Stomach smooth muscle (tissue), 2 donors: ENCODE results near the gene EPS8L2.

Experiments used
- H3K27ac ChIP-seq: one replicate; pipeline ENCODE4 v1.7.0; 2013; ENCODE audit warnings: mild to moderate bottlenecking, low read length, inconsistent platforms
- H3K27me3 ChIP-seq, 2 donors: one replicate each; pipeline ENCODE4 v1.7.0; 2013; ENCODE audit warnings: low read length in 2 of 2; ENCODE audit not compliant: insufficient read depth in 2 of 2, control insufficient read depth in 1 of 2
- H3K36me3 ChIP-seq, 2 donors: one replicate each; pipeline ENCODE4 v1.7.0; 2013; ENCODE audit warnings: low read length in 2 of 2; ENCODE audit not compliant: control insufficient read depth in 2 of 2, insufficient read depth in 2 of 2
- H3K4me1 ChIP-seq: one replicate; pipeline ENCODE4 v1.7.0; 2013; ENCODE audit warnings: low read length; ENCODE audit not compliant: control insufficient read depth, insufficient read depth
- H3K4me3 ChIP-seq, 2 donors: one replicate each; pipeline ENCODE4 v1.7.0; 2013; ENCODE audit warnings: low read length in 2 of 2
- H3K9ac ChIP-seq, 2 donors: one replicate each; pipeline ENCODE4 v1.7.0; 2013; ENCODE audit warnings: low read length in 2 of 2, mild to moderate bottlenecking in 1 of 2
- H3K9me3 ChIP-seq, 2 donors: one replicate each; pipeline ENCODE4 v1.7.0; 2013; ENCODE audit warnings: low read length in 2 of 2; ENCODE audit not compliant: control insufficient read depth in 2 of 2
- donor health status: healthy.
- donor health status: Pancreatic carcinoma.

EPS8L2 gene

GRCh38 chr11:705646-706438 is at the start of gene EPS8L2:
EPS8L2 (plus strand) TSS chr11:706231; CDS start chr11:709408, 3,177 bp downstream.
- Histone ChIP-seq H3K27ac (peak within 1 kb of the TSS; percentile 58), H3K36me3 (peaks cover 4% of the 10 kb centered on the region in 2 donors), H3K4me1 (peaks cover 42% of the 10 kb centered on the region), H3K27me3 (peaks cover 0 to 29% of the 10 kb centered on the region in 2 donors), H3K4me3 (peak within 1 kb of the TSS; percentile 21 to 77), H3K9me3 (no peaks in the 10 kb centered on the region), H3K9ac (peak within 1 kb of the TSS; percentile 27 to 82)

GRCh38 chr11:656426-656825 is 49.6 kb upstream of the EPS8L2 start:
- no peak overlapping the region for H3K9ac ChIP-seq
- no peaks in the 10 kb centered on the region for H3K4me1 ChIP-seq
- no peaks in the 10 kb centered on the region for H3K9me3 ChIP-seq
- H3K27me3 ChIP-seq: no peaks in the 10 kb centered on the region
- H3K27ac ChIP-seq: no peak overlapping the region
- H3K4me3 ChIP-seq: no peak overlapping the region
- peaks cover 13 to 15% of the 10 kb centered on the region in 2 donors for H3K36me3 ChIP-seq

DNA sequence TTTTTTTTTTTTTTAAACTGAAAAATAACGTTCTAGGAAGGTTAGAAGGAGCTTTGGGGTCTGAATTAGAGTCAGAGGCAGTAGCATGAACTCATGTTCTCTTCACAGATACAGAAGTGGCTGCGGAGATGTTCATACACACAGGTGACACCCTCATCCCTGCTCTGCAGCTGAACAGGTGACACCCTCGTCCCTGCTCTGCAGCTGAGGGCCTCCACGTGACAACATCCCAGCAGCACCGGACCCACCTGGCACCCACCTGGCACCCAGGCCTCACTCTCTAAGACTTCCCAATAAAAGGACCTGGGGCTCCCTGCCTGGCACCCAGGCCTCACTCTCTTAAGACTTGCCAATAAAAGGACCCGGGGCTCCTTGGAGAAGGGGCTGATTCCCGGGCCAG is 49.2 kb upstream of the EPS8L2 start:
- no peaks in the 10 kb centered on the region for H3K27me3 ChIP-seq
- no peaks in the 10 kb centered on the region for H3K9me3 ChIP-seq
- H3K4me1 ChIP-seq: no peaks in the 10 kb centered on the region
- H3K9ac ChIP-seq: no peak overlapping the region
- H3K36me3 ChIP-seq: peaks cover 13 to 15% of the 10 kb centered on the region in 2 donors
- H3K27ac ChIP-seq: no peak overlapping the region
- no peak overlapping the region for H3K4me3 ChIP-seq

- H3K9ac ChIP-seq: no peak overlapping the region
- no peaks in the 10 kb centered on the region for H3K9me3 ChIP-seq
- peaks cover 13 to 15% of the 10 kb centered on the region in 2 donors for H3K36me3 ChIP-seq
- no peak overlapping the region for H3K4me3 ChIP-seq
- no peaks in the 10 kb centered on the region for H3K27me3 ChIP-seq
- H3K27ac ChIP-seq: no peak overlapping the region
- H3K4me1 ChIP-seq: peaks cover 2% of the 10 kb centered on the region
Measured at GRCh38 chr11:657691-658126, 48.3 kb upstream of the EPS8L2 start.

DNA sequence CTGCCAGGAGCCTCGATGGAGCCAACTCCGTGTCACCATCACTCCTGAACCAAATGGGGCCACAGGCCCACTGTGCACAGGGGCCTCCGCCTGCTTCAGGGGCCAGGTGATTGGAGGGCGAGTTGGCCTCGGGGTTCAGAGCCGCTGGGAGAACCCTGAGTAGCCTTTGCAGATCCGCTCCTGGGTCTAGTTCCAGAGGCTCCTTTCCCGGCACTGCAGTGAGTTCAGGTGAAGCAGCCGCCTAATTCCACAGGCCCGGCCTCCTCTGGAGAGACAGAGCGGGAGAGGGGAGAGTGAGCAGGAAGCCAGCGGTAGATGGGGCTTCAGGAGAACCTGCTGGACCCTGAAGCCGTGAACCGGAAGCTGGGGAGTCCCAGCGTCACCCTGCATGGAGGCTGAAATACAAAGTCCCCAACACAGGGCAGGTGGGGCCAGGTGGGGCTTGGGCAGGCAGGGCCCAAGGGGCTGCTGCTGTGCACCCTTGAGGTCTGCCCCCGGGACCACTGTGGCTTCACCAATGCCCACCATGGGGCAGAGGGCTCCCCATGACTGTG is 46.4 kb upstream of the EPS8L2 start:
- no peak overlapping the region for H3K27ac ChIP-seq
- H3K27me3 ChIP-seq: no peaks in the 10 kb centered on the region
- peaks cover 4% of the 10 kb centered on the region for H3K4me1 ChIP-seq
- H3K9me3 ChIP-seq: no peaks in the 10 kb centered on the region
- H3K4me3 ChIP-seq: no peak overlapping the region
- no peak overlapping the region for H3K9ac ChIP-seq
- H3K36me3 ChIP-seq: peaks cover 10 to 15% of the 10 kb centered on the region in 2 donors

GRCh38 chr11:660281-660680 is 45.8 kb upstream of the EPS8L2 start:
- Histone ChIP-seq H3K27ac (no peak overlapping the region), H3K4me1 (peaks cover 5% of the 10 kb centered on the region), H3K9me3 (no peaks in the 10 kb centered on the region), H3K36me3 (peaks cover 10 to 15% of the 10 kb centered on the region in 2 donors), H3K27me3 (no peaks in the 10 kb centered on the region), H3K9ac (no peak overlapping the region), H3K4me3 (no peak overlapping the region)

GRCh38 chr11:660681-661444 is 45.2 kb upstream of the EPS8L2 start:
- H3K4me1 ChIP-seq: peaks cover 11% of the 10 kb centered on the region
- H3K27ac ChIP-seq: no peak overlapping the region
- H3K4me3 ChIP-seq: no peak overlapping the region
- H3K9me3 ChIP-seq: no peaks in the 10 kb centered on the region
- H3K36me3 ChIP-seq: peaks cover 10 to 19% of the 10 kb centered on the region in 2 donors
- no peak overlapping the region for H3K9ac ChIP-seq
- no peaks in the 10 kb centered on the region for H3K27me3 ChIP-seq

DNA sequence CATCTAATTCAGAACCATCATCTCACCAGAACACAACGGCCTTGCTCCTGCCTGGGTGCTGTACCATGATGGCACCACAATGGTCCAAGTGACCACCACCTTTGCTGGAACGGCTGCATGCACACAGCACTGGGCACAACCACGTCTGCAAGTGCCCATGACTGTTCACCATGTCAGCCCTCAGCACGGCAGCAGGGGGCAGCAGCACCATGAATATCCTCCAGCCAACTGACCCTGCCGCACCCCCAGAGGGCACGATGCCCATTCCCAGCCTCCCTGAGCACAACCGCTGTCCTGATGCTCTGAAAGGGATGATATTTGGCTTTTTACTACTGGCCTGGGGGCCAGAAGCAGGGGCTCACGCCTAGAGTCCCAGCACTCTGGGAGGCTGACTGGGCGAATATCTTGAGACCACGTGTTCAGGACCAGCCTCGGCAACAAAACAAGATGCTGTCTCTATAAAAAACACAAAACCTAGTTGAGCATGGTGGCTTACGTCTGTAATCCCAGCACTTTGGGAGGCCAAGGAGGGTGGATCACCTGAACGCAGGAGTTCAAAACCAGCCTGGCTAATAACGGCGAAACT is 43.2 kb upstream of the EPS8L2 start:
- Histone ChIP-seq H3K9ac (no peak overlapping the region), H3K4me3 (no peak overlapping the region), H3K27me3 (no peaks in the 10 kb centered on the region), H3K27ac (no peak overlapping the region), H3K9me3 (no peaks in the 10 kb centered on the region), H3K4me1 (peaks cover 11% of the 10 kb centered on the region), H3K36me3 (peaks cover 10 to 16% of the 10 kb centered on the region in 2 donors)

- H3K9me3 ChIP-seq: no peaks in the 10 kb centered on the region
- peaks cover 11% of the 10 kb centered on the region for H3K4me1 ChIP-seq
- H3K27ac ChIP-seq: peak overlapping the region; percentile 41
- H3K9ac ChIP-seq: no peak overlapping the region
- H3K4me3 ChIP-seq: peak overlapping the region in 1 of 2 donors; percentile 29
- peaks cover 3 to 12% of the 10 kb centered on the region in 2 donors for H3K36me3 ChIP-seq
- H3K27me3 ChIP-seq: no peaks in the 10 kb centered on the region
Measured at GRCh38 chr11:665062-665703, 40.8 kb upstream of the EPS8L2 start.

GRCh38 chr11:665704-666281 is 40.2 kb upstream of the EPS8L2 start:
- H3K9me3 ChIP-seq: no peaks in the 10 kb centered on the region
- peak overlapping the region in 1 of 2 donors; percentile 47 for H3K9ac ChIP-seq
- H3K27ac ChIP-seq: peak overlapping the region; percentile 41
- H3K4me1 ChIP-seq: peaks cover 11% of the 10 kb centered on the region
- peak overlapping the region in 1 of 2 donors; percentile 29 for H3K4me3 ChIP-seq
- H3K36me3 ChIP-seq: peaks cover 3 to 10% of the 10 kb centered on the region in 2 donors
- H3K27me3 ChIP-seq: no peaks in the 10 kb centered on the region
